ENCODE results near the gene ADA. TPM values are rescaled to one million over a fixed set of nuclear protein-coding genes. Genes with fewer than 3 reads are reported as not detected.
A peak's percentile ranks its signal among the peaks of the same experiment; 100 is the strongest.

Gene ADA
- total and polyA plus RNA-seq, 8 donors: 2.3 to 165 (median 40.3) TPM

- TF ChIP-seq POLR2AphosphoS5 (IDR thresholded peaks at IDR 0.05) (no peak), POLR2A (IDR thresholded peaks at IDR 0.05) (no peak), EP300 (IDR thresholded peaks at IDR 0.05) (no peak)
- H3K9me3 ChIP-seq: no peaks in the 10 kb centered on the region
- H3K27me3 ChIP-seq: no peaks in the 10 kb centered on the region
- no peak overlapping the region for H3K4me3 ChIP-seq
- no peak for DNase-seq
- peaks cover 55 to 81% (median 72%) of the 10 kb centered on the region in 4 donors for H3K4me1 ChIP-seq
- WGBS, 5 donors: 28 to 46% (median 33%) methylated on average over 3 of the region's 3 CpGs
- H3K36me3 ChIP-seq: no peaks in the 10 kb centered on the region
- intact Hi-C loops (cut with DNase I; ENCODE audit: low total_unique reads): no loop called here
- H3K27ac ChIP-seq: peak overlapping the region; percentile 71 to 92 (median 80)
These were observed 2.4 kb downstream of the ADA start for GRCh38 chr20:44649126-44649525.

- Histone ChIP-seq H3K4me3 (no peak overlapping the region), H3K27me3 (no peaks in the 10 kb centered on the region), H3K27ac (peak overlapping the region; percentile 71 to 92 (median 80)), H3K4me1 (peaks cover 60 to 86% (median 78%) of the 10 kb centered on the region in 4 donors), H3K36me3 (no peaks in the 10 kb centered on the region), H3K9me3 (no peaks in the 10 kb centered on the region)
- 32 to 63% (median 61%) methylated on average over 7 of the region's 7 CpGs for WGBS, 5 donors
- intact Hi-C loops (cut with DNase I; ENCODE audit: low total_unique reads): no loop called here
- TF ChIP-seq EP300 (IDR thresholded peaks at IDR 0.05): no peak
- TF ChIP-seq CTCF (IDR thresholded peaks at IDR 0.05): no peak
- no peak for TF ChIP-seq POLR2AphosphoS5 (IDR thresholded peaks at IDR 0.05)
- no peak for TF ChIP-seq POLR2A (IDR thresholded peaks at IDR 0.05)
- no peak for DNase-seq
These were observed 2.9 kb downstream of the ADA start for GRCh38 chr20:44648579-44648978.

GRCh38 chr20:44648068-44648467 is 3.4 kb downstream of the ADA start:
- peaks cover 65 to 86% (median 82%) of the 10 kb centered on the region in 4 donors for H3K4me1 ChIP-seq
- peak overlapping the region; percentile 71 to 92 (median 80) for H3K27ac ChIP-seq
- 35 to 76% (median 56%) methylated on average over 5 of the region's 5 CpGs for WGBS, 5 donors
- H3K36me3 ChIP-seq: no peaks in the 10 kb centered on the region
- no peaks in the 10 kb centered on the region for H3K27me3 ChIP-seq
- H3K9me3 ChIP-seq: no peaks in the 10 kb centered on the region
- TF ChIP-seq EP300 (IDR thresholded peaks at IDR 0.05) (no peak), POLR2A (IDR thresholded peaks at IDR 0.05) (no peak), CTCF (IDR thresholded peaks at IDR 0.05) (peak in 1 of 7 experiments; percentile 37), POLR2AphosphoS5 (IDR thresholded peaks at IDR 0.05) (peak in 2 of 3 donors; percentile 36 to 45)
- intact Hi-C loops (cut with DNase I; ENCODE audit: low total_unique reads): no loop called here
- no peak overlapping the region for H3K4me3 ChIP-seq
- peak; percentile 77 to 82 for DNase-seq

- peak in 1 of 2 donors; percentile 32 for DNase-seq
- TF ChIP-seq EP300 (IDR thresholded peaks at IDR 0.05) (no peak), POLR2A (IDR thresholded peaks at IDR 0.05) (no peak), POLR2AphosphoS5 (IDR thresholded peaks at IDR 0.05) (no peak), CTCF (IDR thresholded peaks at IDR 0.05) (no peak)
- WGBS, 5 donors: 55 to 77% (median 69%) methylated on average over 10 of the region's 10 CpGs
- intact Hi-C loops (cut with DNase I; ENCODE audit: low total_unique reads): no loop called here
- H3K27ac ChIP-seq: peak overlapping the region; percentile 71 to 92 (median 80)
- no peaks in the 10 kb centered on the region for H3K27me3 ChIP-seq
- no peaks in the 10 kb centered on the region for H3K9me3 ChIP-seq
- H3K4me3 ChIP-seq: no peak overlapping the region
- peaks cover 79 to 93% (median 90%) of the 10 kb centered on the region in 4 donors for H3K4me1 ChIP-seq
- no peaks in the 10 kb centered on the region for H3K36me3 ChIP-seq
These were observed 4.7 kb downstream of the ADA start for GRCh38 chr20:44646641-44647274.
